Measurements from ENCODE around the gene KATNAL1.

The KATNAL1 gene

DNA sequence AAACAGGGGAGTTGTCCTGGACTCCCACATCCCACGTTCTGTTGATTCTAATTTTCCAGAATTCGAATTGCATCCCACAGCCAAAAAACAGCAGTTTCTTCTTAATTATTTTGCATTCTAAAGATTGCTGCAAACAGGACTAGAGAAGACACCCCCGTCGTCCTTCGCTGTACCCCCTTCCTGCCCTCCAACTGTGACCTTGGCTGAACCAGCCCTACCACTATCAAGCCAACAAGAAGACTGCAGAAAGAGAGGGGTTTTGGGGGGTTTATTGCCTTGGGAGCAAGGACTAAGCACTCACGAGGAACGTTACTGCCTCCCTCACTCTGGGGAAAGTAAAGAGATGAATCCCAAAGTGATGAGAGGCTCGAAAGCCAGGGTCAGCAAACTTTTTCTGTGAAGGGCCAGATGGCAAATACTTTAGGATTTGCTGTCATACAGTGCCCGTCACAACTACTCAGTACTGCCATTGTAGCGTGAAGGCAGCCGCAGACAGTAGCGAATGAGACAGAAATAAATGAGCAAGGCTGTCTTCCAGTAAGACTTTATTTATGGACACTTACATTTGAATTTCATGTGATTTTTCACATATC lies 32.5 kb upstream of the KATNAL1 start:
- H3K4me3 ChIP-seq (ENCODE audit: low read depth, low read length): no peak overlapping the region
- TF ChIP-seq, protein P1, sequence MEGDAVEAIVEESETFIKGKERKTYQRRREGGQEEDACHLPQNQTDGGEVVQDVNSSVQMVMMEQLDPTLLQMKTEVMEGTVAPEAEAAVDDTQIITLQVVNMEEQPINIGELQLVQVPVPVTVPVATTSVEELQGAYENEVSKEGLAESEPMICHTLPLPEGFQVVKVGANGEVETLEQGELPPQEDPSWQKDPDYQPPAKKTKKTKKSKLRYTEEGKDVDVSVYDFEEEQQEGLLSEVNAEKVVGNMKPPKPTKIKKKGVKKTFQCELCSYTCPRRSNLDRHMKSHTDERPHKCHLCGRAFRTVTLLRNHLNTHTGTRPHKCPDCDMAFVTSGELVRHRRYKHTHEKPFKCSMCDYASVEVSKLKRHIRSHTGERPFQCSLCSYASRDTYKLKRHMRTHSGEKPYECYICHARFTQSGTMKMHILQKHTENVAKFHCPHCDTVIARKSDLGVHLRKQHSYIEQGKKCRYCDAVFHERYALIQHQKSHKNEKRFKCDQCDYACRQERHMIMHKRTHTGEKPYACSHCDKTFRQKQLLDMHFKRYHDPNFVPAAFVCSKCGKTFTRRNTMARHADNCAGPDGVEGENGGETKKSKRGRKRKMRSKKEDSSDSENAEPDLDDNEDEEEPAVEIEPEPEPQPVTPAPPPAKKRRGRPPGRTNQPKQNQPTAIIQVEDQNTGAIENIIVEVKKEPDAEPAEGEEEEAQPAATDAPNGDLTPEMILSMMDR (IDR thresholded peaks at IDR 0.05; ENCODE audit: borderline replicate concordance, insufficient read depth, low read depth, low read length): no peak

DNA sequence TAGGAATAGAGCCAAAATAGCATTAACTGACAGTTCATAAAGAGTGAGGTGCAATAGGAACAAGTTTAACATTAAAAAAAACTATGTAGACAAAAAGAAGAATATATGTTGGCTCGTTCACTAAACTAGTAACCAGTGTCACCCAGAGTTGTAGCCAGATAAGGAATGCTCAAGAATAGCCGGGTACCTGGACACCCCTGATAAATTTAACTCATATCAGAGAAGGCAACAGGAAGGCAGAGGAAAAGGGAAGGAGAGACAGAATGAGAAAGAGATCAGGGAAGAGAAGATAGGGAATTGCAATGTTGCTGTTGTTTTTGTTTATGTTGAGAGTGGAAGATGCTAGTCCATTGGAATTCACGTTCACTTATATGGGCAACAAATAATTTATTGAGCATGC lies 31.6 kb upstream of the KATNAL1 start:
- TF ChIP-seq, protein P1 (IDR thresholded peaks at IDR 0.05; ENCODE audit: borderline replicate concordance, insufficient read depth, low read depth, low read length): no peak
- H3K4me3 ChIP-seq (ENCODE audit: low read depth, low read length): no peak overlapping the region

DNA sequence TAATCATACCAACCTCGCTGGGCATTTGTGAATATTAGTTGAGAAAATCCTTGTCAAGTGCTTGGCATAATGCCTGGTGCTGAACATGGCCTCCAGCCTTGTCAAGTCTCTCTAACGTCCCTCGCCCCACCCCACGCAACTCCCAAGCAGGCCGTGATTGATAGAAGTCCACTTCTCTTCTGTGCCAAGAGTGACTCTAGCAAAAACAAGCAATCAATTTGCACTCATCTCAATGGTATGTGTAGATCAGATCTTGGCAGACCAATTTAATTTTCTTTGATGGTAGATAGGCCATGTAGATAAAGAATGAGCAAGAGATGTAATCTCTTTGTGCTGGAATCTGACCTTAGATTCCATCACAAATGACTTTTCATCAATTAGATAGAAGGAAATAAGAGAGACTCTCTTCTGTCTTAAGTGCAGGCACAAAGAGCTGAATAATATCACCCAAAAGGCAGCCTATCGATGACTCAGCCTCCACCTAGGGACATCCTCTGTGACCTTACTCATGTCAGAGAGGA lies 31.0 kb upstream of the KATNAL1 start:
- TF ChIP-seq, protein P1 (IDR thresholded peaks at IDR 0.05; ENCODE audit: borderline replicate concordance, insufficient read depth, low read depth, low read length): no peak
- H3K4me3 ChIP-seq (ENCODE audit: low read depth, low read length): no peak overlapping the region

DNA sequence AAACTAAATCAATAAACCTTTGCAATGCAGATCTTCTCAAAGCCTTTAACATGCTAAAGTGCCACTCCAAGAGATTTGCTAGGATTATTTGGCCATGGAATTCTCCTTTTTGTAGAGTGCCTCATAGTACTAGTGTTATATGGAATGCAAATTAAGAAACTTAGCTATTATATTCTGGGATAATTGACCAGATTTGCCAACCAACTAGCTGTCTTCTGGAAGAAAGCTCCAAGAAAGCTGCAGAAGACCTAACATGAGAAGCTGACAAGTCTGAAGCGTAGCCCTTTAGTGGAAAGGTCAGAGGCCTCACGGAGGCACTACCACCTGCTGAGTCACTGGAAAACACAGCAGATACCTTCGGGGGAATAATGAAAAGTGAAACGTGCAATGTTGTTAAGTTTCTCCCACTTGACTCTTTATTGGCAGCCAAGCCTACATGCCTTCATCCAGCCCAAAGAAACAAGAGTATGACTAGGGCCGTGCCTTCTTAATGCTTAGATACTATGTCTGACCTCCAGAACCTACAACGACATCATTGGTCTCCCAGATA lies 29.8 kb upstream of the KATNAL1 start:
- TF ChIP-seq, protein P1 (IDR thresholded peaks at IDR 0.05; ENCODE audit: borderline replicate concordance, insufficient read depth, low read depth, low read length): no peak
- no peak overlapping the region for H3K4me3 ChIP-seq (ENCODE audit: low read depth, low read length)

DNA sequence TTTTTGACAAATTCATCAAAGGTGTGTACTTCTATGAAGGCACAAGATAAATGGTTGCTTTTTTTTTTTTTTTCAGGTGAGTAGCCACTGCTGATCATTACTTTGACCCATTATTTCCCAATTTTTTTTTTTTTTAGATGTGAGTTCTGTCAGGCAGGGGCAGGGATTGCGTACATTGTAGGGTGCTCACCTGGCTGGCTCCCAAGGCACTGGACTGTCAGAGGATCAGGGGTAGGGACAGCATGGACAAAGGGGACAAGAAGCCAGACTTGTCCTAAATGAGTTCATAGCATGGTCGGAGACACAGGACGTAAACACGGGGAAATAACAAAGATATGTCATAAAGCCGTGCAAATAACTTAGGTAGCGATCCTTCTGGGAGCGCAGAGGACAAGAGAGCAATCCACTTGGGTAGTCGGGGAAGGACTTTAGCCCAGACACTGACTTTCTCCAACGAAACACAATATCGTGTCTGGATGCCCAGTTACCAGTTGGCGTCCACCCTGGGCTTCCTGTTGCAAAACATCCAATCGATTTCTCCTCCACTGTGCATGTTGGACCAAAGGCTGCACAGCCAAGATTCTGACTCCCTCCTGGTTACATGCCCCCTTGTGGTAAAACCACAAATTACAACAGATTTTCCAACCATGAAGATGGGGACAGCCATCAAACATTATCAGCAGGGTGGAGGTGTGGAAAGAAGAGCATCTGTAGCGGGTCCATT lies 27.5 kb upstream of the KATNAL1 start:
- H3K4me3 ChIP-seq (ENCODE audit: low read depth, low read length): no peak overlapping the region
- TF ChIP-seq, protein P1 (IDR thresholded peaks at IDR 0.05; ENCODE audit: borderline replicate concordance, insufficient read depth, low read depth, low read length): peak; percentile 65; the same call in 1 of the 2 replicates

DNA sequence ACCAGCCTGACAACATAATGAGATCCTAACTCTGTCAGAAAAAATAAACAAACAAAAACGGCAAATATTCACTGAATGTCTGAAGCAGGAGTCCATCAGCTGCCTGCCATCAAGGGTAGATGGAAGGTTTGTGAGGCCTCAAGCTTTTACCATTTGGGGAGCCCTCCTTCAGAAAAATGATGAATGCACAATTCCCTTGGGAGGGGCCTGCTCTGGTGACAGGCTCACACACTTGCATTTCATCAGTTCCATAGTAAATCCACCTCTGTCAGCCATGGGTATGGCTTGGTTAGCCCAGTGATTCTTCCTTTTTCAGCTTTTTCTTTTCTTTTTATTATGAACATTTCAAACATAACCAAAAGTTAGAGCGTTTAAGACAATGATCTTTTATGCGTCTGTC lies 26.3 kb upstream of the KATNAL1 start:
- TF ChIP-seq, protein P1 (IDR thresholded peaks at IDR 0.05; ENCODE audit: borderline replicate concordance, insufficient read depth, low read depth, low read length): no peak
- H3K4me3 ChIP-seq (ENCODE audit: low read depth, low read length): no peak overlapping the region

Measured in GM12875 (cell line).